ENCODE measurements around the gene ARHGAP32. TPM values are rescaled to one million over a fixed set of nuclear protein-coding genes. Genes with fewer than 3 reads are reported as not detected.

ARHGAP32 gene
- total RNA-seq, 1 experiment from 2014 or later: 22.0 TPM

DNA sequence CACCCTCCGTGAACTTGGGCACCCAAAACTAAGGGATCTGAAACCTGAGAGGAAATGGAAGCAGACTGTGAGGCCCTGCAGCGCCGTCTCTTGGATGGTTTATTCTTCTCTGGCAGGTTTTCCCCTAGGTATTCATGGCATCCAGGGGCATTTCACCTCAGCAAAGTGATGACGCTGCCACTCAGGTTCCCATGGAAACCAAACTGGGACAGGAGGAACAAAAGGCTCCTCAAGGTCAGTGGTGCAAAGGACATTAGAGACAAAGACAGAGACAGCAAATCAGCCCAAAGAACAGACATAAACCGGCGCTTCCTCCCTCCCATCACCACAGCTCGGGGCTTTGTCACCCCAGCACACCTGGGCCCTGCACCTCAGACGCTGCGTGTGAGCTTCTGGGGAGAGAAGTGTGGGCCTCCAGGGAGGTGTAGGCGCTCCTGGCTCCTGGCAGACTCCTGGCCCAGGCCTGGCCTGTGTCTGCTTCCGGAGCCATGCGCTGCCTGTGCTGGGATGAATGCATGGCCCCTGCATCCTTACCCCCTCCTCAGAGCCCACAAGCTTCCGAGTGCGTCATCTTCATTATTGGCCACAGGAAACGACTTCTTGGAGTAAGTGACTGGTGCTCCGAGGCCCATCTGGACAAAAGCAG, 255.4 kb downstream of the ARHGAP32 start:
- Mint-ChIP-seq H3K4me3 (peak overlapping the region in 1 of 2 experiments; percentile 58; a peak in 1 of 5 replicates), H3K4me1 (peaks cover 24 to 31% of the 10 kb centered on the region in 2 experiments), H3K27ac (peak overlapping the region in 1 of 3 experiments; percentile 77; a peak in 2 of 7 replicates), H3K9me3 (peaks cover 0 to 3% of the 10 kb centered on the region in 2 experiments; a peak in 2 of 5 replicates), H3K36me3 (ENCODE audit: insufficient read depth in 1 of 3, low read depth in 3 of 3) (0 out of 7 replicates have a peak, but pooled peaks cover 0 to 3% (median 0%) of the 10 kb centered on the region in 3 experiments), H3K27me3 (ENCODE audit: low read depth) (peaks cover 48% of the 10 kb centered on the region)
- Histone ChIP-seq H3K4ac (ENCODE audit: low read depth, low read length) (peak overlapping the region; percentile 15; the same call in 1 of the 2 replicates), H4K8ac (replicated peaks; ENCODE audit: insufficient read length, low read depth, low read length) (no peak overlapping the region), H2BK5ac (ENCODE audit: insufficient read length, low read length) (no peak overlapping the region), H3K23ac (ENCODE audit: insufficient read length, low read depth, low read length) (no peak overlapping the region), H3K79me1 (ENCODE audit: insufficient read depth, low read depth, low read length, poor library complexity, severe bottlenecking) (no peaks in the 10 kb centered on the region), H3K27ac (ENCODE audit: insufficient read length, low read depth, low read length) (no peak overlapping the region), H3K23me2 (ENCODE audit: insufficient read length, low read depth, low read length, poor library complexity, severe bottlenecking) (no peaks in the 10 kb centered on the region), H4K20me1 (ENCODE audit: control insufficient read depth, insufficient read depth, insufficient read length) (no peaks in the 10 kb centered on the region), H2BK15ac (ENCODE audit: low read depth, low read length) (no peak overlapping the region), H4K91ac (ENCODE audit: insufficient read length, low read depth, low read length) (peak overlapping the region; percentile 2), H3T11ph (ENCODE audit: low read length) (no peak overlapping the region), H3K14ac (ENCODE audit: insufficient read depth, low read length) (peak overlapping the region; percentile 92), H3K79me2 (ENCODE audit: insufficient read depth, low read length) (no peaks in the 10 kb centered on the region), H3K27me3 (ENCODE audit: insufficient read depth, low read length) (peaks cover 2% of the 10 kb centered on the region; the same call in 1 of the 2 replicates), H3K4me2 (ENCODE audit: insufficient read depth, insufficient read length, low read length) (no peak overlapping the region), H2AFZ (ENCODE audit: low read length) (no peak overlapping the region), H4K5ac (ENCODE audit: insufficient read length, low read depth, low read length) (peak overlapping the region; percentile 44), H3K4me1 (ENCODE audit: insufficient read depth, low read length) (no peaks in the 10 kb centered on the region; the same call in 1 of the 2 replicates), H3K18ac (ENCODE audit: insufficient read length, low read depth, low read length) (peak overlapping the region; percentile 88), H2AK5ac (ENCODE audit: insufficient read length, low read length) (no peak overlapping the region), H2BK20ac (ENCODE audit: low read depth, low read length, poor library complexity, severe bottlenecking) (no peak overlapping the region), H3K9ac (ENCODE audit: extremely low read depth, insufficient read length, low read length) (no peak overlapping the region), H3K9me3 (ENCODE audit: control insufficient read depth, low read depth, low read length) (no peaks in the 10 kb centered on the region), H3K56ac (ENCODE audit: insufficient read length, low read depth, low read length) (no peak overlapping the region), H2BK12ac (ENCODE audit: insufficient read length, low read depth, low read length) (peak overlapping the region; percentile 10), H2BK120ac (ENCODE audit: low read depth, low read length, poor library complexity, severe bottlenecking) (peak overlapping the region; percentile 90)
- no CpG with 5 or more reads among the region's 16 CpGs for WGBS (ENCODE audit: extremely low coverage, insufficient read length, low lambda C conversion rate)
- peak; percentile 88 for DNase-seq
- TF ChIP-seq, protein P1, sequence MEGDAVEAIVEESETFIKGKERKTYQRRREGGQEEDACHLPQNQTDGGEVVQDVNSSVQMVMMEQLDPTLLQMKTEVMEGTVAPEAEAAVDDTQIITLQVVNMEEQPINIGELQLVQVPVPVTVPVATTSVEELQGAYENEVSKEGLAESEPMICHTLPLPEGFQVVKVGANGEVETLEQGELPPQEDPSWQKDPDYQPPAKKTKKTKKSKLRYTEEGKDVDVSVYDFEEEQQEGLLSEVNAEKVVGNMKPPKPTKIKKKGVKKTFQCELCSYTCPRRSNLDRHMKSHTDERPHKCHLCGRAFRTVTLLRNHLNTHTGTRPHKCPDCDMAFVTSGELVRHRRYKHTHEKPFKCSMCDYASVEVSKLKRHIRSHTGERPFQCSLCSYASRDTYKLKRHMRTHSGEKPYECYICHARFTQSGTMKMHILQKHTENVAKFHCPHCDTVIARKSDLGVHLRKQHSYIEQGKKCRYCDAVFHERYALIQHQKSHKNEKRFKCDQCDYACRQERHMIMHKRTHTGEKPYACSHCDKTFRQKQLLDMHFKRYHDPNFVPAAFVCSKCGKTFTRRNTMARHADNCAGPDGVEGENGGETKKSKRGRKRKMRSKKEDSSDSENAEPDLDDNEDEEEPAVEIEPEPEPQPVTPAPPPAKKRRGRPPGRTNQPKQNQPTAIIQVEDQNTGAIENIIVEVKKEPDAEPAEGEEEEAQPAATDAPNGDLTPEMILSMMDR (conservative IDR thresholded peaks at IDR 0.05): peak; percentile 24; the same call in 1 of the 3 replicates
